ENCODE measurements around the gene ST14. TPM values are rescaled to one million over a fixed set of nuclear protein-coding genes. Genes with fewer than 3 reads are reported as not detected.

Gene ST14
- polyA plus RNA-seq, 3 donors: 23.2 to 32.4 (median 31.1) TPM

Other genes starting within 250 kb of the ST14 start
- gene PRDM10, start 156.9 kb upstream of the ST14 start, polyA plus RNA-seq (ENCODE audit: insufficient read length in 3 of 3): 10 to 100 TPM in 1 of 3 donors, 1 to 10 TPM in 2; 8.8 to 10.4 (median 8.9) TPM
- 100 to 1,000 TPM; 506 to 554 (median 517) TPM for gene APLP2, start 89.9 kb upstream of the ST14 start, polyA plus RNA-seq (ENCODE audit: insufficient read length in 3 of 3)
- 10 to 100 TPM; 53.7 to 59.0 (median 56.7) TPM for gene ZBTB44, start 155.1 kb downstream of the ST14 start, polyA plus RNA-seq (ENCODE audit: insufficient read length in 3 of 3)